Kasumi-1 (cell line): ENCODE results near the gene TMEM129.

Source experiments
- DNase-seq, 2 experiments: peaks; one replicate each; lab custom pipeline; 2025; lab: John Stamatoyannopoulos, UW

The TMEM129 gene

GRCh38 chr4:1744552-1744951 lies 23.4 kb upstream of the TMEM129 start:
- no peak for DNase-seq

- no peak for DNase-seq
Observed at GRCh38 chr4:1743975-1744374, 22.9 kb upstream of the TMEM129 start.

GRCh38 chr4:1743551-1743950 lies 22.4 kb upstream of the TMEM129 start:
- no peak for DNase-seq

GRCh38 chr4:1741208-1741607 lies 20.1 kb upstream of the TMEM129 start:
- DNase-seq = no peak

GRCh38 chr4:1740021-1740545 lies 19.0 kb upstream of the TMEM129 start:
- DNase-seq = no peak

- no peak for DNase-seq
Observed at GRCh38 chr4:1739358-1739757, 18.2 kb upstream of the TMEM129 start.

GRCh38 chr4:1738410-1738809 lies 17.3 kb upstream of the TMEM129 start:
- no peak for DNase-seq

- no peak for DNase-seq
Observed at GRCh38 chr4:1737666-1738065, 16.5 kb upstream of the TMEM129 start.

- no peak for DNase-seq
Observed at GRCh38 chr4:1736812-1737211, 15.7 kb upstream of the TMEM129 start.

- DNase-seq = no peak
Observed at GRCh38 chr4:1735215-1735614, 14.1 kb upstream of the TMEM129 start.

GRCh38 chr4:1732911-1733310 lies 11.8 kb upstream of the TMEM129 start:
- no peak for DNase-seq

- DNase-seq = no peak
Observed at GRCh38 chr4:1731180-1731579, 10.1 kb upstream of the TMEM129 start.

- no peak for DNase-seq
Observed at GRCh38 chr4:1730532-1731135, 9.5 kb upstream of the TMEM129 start.

- no peak for DNase-seq
Observed at GRCh38 chr4:1728061-1728980, 7.2 kb upstream of the TMEM129 start.

GRCh38 chr4:1727117-1728031 lies 6.3 kb upstream of the TMEM129 start:
- peak; percentile 64 to 68 for DNase-seq

GRCh38 chr4:1726146-1726934 lies 5.2 kb upstream of the TMEM129 start:
- DNase-seq = peak; percentile 65 to 70

GRCh38 chr4:1725521-1725920 lies 4.4 kb upstream of the TMEM129 start:
- DNase-seq = no peak

GRCh38 chr4:1723131-1723801 lies 2.1 kb upstream of the TMEM129 start:
- DNase-seq = peak in 1 of 2 experiments; percentile 29

- no peak for DNase-seq
Observed at GRCh38 chr4:1722551-1723118, 1.5 kb upstream of the TMEM129 start.
